Hematopoietic multipotent progenitor cell treated with erythropoietin and hydrocortisone succinate and interleukin-3 and kit ligand, for 15 days (in vitro differentiated cells): ENCODE measurements around the gene PGBD5.
A peak's percentile ranks its signal among the peaks of the same experiment; 100 is the strongest.

Source experiments
- DNase-seq: peaks from one replicate; pipeline ENCODE4 v3.0.0-alpha.2; 2015; ENCODE audit warnings: low spot score

Gene PGBD5

DNA sequence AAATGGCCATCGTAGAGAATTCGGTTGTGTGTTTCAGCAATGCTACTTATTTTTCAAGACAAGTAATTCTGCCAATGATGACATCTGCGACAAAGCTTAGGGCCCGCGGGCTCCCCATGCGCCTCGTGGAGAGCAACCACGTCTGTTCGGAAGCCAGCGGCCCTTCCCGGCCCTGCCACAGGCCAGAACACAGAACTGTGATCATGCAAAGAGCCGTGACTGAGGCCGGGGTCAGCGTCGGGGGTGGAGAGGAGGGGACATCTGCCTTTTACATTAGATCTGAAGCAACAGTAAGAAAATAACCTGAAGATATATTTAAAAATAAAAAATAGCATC, 103.7 kb downstream of the PGBD5 start:
- DNase-seq, result no peak

DNA sequence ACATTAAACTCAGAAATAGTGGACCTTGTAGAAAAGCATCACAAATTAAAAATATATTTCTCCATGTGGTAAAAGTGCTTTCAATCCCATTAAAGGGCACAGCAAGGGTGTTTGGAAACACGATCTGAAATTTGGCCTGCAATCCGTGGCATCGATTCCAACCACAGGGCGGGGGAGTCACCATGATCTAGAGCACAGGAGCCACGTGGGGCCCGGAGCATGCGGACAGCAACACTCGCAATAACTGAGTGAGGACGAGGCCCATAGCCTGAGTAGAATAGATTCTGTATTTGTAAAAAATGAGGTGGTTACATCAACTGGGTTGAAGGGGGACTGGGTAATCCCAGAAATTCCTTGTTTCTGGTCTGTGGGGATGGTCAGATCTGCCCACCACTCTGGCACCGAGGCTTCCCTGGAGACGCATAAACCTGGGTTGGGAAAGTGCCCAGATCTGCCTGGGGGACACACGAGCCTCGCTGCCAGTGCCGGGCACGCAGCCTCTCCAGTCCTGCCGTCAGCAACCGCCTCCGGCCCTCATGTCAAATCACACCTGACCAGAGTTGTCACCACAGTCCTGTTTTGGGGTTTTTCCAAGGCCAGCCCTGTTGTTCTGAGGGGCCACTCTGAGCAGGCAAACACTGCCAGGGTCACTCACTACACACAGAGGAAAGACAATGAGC, 104.3 kb downstream of the PGBD5 start:
- no peak for DNase-seq

DNA sequence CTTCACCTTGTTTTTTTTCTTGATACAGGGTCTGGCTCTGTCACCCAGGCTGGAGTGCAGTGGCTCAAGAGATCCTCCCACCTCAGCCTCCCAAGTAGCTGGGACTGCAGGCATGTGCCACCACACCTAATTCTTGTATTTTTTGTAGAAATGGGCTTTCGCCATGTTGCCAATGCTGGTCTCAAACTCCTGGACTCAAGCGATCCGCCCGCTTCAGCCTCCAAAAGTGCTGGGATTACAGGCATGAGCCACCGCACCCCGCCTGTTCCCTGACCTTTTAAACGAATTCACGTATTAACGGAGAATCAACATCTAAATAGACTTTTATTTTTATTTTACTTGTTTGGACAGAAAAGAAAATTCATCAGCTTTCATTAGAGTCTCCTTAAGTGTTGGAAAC, 104.8 kb downstream of the PGBD5 start:
- no peak for DNase-seq

DNA sequence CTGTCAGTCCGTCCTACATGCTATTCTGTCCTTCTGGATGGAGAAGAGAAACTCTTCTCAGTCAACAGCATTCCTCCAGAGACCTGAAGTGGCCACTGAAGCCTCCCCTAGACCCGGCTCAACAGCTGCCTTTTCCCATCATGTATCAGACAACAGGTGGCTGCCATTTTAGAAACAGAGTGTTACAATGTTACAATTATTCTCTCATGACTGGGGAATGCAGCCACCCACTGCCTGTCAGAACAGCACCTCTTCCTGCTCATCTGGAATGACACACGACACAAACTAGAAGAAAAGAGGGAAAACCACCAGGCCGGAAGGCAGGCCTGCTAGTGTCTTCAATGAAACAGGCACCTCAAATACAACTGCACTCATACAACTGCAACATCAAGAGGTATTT, 105.3 kb downstream of the PGBD5 start:
- DNase-seq, result no peak

DNA sequence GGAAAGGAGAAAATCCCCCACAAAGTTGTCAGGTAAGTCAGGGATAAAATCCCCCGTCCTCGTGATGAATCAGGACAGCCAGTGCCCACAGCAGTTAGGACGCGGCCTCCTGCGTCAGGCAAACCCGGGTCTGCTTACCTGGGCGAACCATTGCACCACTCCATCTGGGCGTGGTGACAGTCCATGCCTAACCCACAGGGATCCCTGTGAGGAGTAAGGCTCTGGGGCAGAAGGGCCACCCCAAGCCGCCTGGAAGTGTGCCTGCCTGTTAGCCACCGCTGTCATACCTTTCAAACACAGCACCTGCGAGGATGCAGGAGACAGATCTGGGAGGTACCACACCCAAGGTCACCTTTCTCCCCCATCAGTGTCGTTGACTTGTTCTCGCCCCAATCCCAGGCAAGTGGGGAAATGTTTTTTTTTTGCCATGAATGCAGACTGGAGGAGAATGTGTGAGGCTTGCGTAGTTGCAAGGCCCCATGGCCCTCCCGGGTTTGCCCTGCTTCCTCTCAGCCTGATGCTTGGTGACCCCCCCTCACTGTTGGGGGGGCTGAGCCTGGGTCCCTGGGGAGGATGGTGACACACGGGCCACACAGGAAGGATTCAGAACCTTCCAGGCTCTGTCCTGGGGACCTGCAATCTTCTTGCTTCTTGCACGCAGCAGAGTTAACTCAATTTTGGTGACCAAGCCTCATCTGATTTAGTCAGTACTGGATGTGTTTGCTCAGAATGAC, 107.0 kb downstream of the PGBD5 start:
- DNase-seq, result no peak

DNA sequence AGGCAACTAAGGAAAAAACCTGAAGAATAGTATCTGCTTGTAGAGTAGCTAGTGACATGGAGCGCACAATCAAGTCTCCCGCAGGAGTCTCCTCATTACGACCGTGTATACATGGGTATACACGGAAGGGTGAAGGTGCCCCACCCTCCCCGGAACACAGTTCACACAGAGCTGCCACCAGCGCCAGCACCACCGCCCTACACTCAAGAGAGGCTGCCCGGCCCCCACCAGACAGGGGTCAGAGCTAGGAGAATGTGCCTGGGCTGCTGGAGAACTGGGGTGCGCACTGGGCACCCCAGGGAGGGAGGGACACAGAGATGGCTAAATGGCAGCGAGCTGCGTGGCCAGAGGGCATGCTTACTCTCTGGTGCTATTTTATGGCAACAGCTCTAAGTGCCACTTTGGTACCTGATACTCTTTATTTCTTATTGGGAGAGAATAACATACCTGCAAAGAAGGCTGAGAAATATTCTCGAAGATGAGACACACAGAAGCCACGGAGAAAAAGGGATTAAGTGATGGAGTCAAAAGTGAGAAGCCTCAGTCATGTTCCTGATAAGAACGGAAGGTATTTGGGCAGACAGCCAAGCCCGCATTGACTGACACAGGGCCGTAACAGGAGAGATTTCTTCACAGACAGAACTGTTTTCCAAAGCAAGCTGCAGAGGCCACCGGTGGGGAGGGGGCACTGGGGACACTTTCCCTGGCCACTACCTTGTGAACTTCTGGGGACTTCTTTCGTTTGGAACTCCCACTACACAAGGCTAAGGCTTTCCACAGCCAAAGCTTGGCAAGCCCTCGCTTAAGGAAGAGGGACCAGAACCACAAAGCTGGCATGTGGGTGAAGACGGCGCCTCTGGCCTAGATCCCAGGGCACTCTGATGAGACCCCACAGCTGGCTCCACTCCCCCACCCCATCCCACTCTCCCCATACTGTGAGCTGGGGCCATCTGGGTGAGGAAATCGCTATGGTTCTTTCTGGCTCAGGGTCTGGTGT, 108.0 kb downstream of the PGBD5 start:
- peak; percentile 8 for DNase-seq

DNA sequence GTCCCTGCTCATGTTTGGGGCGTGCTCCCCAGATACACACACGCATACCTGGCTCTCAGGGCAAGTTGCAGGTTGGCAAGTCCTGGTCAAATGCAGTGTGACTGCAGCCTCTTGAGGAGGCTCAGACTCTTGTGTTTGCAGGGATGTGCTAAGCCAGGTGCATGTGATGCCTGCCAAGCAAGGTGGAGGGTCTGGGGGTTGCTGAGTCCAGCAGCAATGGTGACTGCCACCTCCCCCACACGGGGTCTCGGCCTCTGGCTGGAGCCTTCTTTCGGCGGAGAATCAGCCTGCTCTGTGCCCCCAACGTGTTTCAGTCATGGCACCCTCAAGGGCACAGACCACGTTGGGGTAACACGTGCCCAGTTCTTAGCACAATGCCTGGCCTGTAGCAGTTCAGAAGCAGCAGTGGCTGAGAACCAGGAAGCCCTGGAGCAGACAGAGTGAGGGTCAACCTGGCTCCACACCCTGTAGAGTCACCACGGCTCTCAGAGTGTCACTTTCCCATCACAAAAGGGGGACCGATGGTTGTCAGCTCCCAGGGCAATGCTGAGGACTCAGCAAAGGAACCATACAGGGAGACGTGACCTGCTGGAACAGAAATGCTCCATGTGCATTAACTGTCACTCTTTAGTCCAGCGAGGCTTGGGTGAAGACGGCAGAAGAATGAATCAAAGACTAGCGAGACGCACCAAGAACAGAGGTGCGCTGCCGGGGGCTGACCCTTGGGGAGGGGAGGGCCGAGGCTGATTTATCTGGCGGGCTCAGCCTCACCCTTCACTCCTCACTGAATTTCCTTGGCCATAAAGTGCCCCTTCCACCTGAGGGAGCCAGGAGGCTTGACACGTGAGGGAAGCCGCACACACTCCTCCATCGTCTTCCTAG, 109.0 kb downstream of the PGBD5 start:
- no peak for DNase-seq

DNA sequence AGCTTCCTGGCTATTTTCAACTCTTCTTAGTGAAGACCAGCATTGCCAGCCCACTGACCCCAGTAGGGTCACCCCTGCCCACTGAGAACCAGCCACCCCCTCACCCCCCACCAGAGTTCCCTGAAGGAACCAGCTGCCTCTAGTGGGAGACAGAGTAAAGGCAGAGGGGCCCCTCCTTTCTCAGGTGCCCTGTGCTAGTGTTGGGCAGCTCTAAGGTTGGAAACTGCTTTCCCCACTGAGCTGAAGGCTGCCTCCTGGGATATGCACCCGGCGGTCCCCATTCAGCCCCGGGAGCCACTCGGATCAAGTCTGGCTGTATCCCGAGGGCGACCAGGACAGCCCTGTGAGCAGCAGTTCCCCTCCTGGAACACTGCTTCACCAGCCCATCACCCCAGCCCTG, 111.0 kb downstream of the PGBD5 start:
- no peak for DNase-seq

DNA sequence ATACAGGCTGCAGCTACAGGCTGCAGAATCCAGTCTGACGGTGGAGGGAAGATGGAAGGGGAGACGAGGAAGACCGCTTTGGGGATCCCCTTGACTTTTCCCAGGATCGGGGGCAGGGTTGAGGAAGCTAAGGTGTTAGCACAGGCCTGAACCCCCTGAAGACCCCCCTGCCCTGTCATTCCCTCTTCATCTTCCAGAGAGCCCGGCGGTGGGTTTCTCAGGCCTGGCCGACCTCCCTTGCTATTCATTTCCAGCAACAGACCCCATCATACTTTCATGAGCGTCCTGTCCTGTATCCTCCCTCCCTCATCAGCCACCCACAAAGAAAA, 112.0 kb downstream of the PGBD5 start:
- no peak for DNase-seq

DNA sequence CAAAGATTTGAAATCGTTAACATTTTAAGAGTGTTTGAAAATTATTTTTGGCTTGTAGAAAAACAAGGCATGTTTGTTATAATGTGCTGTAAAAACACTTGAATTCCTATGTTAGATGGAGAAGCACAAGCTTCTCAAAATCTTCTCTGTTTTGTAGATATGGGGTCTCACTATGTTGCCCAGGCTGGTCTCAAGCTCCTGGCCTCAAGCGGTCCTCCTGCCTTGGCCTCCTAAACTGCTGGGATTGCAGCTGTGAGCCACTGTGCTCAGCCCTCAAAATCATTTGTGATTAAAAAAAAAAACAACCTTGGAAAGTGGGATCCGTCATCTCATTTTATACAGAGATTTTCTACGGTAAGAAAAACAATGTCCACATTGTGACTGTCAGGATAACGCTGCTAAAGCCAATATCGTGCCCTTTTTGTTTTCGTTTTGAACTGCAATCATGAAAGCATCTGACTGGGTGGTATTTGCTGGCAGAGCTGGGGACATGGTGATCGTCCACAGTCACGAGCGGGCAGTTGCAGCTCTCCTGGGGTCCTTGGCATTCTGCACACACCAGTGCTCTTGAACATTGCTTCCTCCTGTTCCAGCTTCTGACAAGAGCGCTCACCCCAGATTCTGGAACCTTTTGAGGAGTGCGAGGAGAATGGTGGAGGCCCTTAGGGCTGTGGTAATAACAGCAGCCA, 112.5 kb downstream of the PGBD5 start:
- DNase-seq, result no peak

DNA sequence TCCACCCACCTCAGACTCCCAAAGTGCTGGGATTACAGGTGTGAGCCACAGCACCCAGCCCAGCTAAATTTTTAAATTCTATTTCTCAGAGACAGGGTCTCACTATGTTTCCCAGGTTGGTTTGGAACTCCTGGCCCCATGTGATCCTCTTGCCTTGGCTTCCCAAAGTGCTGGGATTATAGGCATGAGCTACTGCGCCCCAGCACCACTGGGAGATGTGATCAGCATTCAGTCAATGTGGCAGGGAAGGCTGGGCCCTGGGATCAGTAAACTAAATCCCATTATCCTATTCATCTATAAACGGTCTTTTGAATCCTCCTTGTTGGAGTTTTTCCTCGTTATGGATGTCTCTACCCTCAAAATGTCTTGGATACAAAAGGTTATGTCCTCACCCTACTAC, 113.5 kb downstream of the PGBD5 start:
- no peak for DNase-seq

DNA sequence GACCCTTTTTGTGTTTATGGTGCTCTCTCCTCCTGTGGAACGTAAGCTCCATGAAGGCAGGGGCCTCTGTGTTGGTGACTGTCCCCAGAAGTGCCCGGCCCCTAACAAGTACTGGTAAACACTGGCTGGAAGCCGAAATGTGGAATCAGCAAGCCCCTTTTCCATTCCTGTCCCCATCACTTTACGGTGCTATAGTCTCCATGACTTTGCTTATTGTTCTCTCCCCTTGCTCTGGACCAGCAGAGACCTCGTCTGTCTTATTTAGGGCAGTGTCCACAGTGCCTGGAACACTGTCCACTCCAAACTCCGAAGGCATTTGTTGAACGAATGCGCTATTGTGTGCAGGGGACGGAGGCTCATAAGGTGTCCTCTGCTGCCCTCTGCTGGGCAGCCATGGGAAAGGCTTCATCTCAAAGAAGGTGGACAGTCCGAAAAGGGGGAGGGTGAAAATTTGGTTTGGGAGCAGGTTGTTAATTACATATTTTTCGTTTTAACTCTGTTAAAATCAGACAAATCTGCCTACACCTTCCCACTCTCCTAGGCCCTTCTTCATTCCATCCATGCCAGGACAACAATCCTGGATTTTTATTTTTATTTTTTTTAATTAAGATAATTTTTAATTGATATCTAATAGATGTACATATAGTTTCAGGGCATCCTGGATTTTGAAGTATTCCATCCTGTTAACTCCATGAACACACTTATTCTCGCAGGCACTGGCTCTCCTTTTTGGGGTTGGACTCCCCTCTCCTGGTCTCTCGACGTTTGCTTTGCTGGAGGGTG, 115.6 kb downstream of the PGBD5 start:
- peak; percentile 79 for DNase-seq

DNA sequence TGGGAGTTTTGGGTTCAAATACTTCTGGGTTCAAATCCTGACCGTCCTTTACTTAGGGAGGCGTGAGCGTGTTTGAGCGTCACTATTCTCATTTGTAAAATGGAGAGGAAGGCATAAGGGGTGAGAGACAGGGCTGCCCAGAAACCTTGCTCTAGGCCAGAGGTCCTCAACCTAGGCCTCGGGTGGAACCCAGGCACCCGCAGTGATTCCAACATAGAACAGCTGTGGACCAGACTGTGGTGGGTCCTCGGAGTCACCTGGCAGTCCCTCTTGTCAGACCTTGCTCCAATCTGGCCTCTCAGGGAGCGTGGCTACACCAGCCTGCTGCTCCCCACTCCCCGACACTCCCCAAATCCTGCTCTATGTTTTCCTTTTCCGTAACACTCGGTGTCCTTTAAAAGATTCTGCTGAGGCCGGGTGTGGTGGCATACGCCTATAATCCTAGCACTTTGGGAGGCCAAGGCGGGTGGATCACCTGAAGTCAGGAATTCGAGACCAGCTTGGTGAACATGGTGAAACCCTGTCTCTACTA, 116.4 kb downstream of the PGBD5 start:
- no peak for DNase-seq

DNA sequence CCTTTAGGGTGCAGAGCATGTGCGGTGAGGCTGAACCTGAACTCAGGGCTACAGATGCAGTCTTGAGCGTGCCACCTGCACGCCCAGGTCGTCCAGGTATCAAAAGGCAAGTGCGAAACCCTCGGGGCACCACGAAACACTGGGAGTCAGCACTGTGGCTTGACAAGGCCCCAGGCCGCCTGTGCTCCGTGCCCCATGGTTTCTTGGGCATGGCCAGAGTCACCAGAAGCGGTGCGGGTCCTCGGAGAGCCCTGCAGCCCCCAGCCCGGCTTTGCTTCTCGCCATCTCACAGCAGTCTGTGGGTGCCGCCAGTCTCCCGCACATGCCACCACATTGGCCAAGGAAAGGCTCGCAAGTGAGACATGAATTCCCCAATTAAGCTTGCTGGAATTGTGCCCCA, 117.3 kb downstream of the PGBD5 start:
- DNase-seq, result no peak

DNA sequence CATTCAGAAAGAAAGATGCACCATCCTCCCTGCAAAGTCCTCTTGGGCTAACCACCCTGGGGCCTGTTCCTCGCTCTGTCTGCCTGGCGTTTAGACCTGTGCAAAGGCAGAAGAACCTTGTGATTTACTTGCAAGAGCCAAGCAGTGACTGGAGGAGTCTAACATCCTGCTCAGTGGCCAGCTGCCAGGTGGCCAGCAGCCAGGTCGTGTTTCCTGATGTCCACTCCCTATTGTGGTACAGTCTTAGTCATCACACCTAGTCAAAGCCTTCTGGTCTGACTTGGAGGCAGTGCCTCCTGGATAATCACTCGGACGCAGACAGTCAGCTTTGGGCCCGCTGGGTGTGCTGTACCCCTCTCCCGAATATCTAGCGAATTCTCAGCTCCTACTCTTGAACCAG, 118.1 kb downstream of the PGBD5 start:
- DNase-seq, result no peak

DNA sequence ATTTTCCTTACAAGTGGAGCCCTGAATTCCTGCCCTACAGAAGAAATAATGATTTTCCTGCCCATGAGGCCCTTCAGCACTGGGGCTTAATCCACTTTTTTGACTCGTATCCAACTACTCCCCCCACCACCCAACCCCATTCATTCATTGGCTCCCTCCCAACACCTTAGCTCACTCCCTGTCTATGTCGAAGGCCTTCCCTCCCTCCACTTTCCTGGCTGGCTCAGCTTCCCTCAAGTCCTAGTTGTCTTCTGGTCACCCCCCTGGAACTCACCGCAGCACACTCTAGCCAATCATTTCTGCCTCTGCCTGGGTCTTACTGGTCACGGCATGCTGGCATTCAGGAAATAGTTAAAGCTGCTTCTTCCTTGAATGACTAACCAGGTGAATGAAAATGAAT, 118.9 kb downstream of the PGBD5 start:
- DNase-seq, result no peak

DNA sequence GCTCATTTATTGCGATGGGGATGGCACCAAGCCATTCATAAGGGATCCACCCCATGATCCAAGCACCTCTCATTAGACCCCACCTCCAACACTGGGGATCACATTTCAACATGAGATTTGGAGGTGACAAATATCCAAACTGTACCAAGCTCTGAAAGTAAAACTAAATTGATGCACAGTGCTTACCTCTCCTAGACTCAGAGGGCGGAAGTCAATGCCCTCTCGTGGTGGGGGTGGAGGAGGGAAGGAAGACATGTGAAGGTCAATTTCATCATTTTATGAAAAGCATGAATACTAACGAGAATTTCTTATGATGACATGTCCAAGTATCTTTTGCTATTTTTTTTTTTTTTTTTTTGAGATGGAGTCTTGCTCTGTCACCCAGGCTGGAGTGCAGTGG, 120.0 kb downstream of the PGBD5 start:
- DNase-seq, result no peak

DNA sequence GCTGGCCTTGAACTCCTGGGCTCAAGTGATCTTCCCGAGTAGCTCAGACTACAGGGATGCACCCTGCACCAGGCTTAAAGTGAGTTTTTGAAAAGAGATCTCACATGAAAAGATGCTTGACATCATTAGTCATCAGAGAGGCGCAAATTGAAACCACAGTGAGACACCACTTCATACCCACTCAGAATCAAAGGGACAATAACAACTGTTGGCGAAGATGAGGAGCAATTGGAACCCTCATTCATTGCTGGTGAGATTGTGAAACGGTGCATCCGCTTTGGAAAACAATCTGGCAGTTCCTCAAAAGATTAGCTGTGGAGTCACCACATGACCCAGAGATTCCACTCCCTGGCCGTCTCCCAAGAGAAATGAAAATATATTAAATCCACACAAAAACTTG, 122.3 kb downstream of the PGBD5 start:
- DNase-seq, result no peak

DNA sequence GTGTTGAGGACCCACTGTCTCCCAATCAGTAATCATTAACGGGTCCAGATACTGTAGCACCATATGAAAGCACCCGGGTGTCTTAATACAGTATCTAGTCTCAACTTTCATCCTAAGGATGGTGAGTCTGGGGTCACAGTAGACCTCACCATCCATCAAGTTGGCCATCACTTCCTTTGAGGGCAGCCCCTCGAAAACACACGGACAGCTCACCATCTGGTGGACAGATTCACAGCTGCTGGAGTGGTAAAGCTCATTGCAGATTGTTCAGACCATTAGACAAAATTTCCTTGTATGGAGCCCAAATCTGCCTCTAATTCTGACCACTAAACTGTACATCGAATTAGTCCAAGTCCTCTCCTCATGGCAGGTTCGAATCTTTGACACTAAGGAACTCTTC, 123.1 kb downstream of the PGBD5 start:
- no peak for DNase-seq

DNA sequence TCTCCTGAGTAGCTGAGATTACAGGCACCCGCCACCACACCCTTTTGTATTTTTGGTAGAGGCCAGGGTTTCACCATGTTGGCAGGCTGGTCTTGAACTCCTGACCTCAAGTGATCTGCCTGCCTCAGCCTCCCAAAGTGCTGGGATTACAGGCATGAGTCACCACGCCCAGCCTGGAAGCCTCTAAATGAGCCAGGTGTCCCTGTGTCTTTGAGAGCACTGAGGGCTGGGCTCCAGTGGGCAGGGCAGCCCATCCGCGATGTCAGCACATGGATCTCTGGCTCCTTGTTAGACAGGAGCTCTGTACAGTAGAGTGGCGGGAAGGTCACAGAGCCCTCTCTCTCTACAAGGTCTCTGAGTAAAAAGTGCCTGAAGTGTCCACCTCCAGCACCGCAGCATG, 124.3 kb downstream of the PGBD5 start:
- no peak for DNase-seq
